ENCODE results near the gene KDM4E.
"Not testable (repeated sequence)": the region's sequence is repeated elsewhere in the genome, so short reads cannot be mapped to it uniquely, and the experiment has no call there.

GRCh38 chr11:95021468-95021867, 3.6 kb upstream of the KDM4E start:
- TF ChIP-seq, protein P1, sequence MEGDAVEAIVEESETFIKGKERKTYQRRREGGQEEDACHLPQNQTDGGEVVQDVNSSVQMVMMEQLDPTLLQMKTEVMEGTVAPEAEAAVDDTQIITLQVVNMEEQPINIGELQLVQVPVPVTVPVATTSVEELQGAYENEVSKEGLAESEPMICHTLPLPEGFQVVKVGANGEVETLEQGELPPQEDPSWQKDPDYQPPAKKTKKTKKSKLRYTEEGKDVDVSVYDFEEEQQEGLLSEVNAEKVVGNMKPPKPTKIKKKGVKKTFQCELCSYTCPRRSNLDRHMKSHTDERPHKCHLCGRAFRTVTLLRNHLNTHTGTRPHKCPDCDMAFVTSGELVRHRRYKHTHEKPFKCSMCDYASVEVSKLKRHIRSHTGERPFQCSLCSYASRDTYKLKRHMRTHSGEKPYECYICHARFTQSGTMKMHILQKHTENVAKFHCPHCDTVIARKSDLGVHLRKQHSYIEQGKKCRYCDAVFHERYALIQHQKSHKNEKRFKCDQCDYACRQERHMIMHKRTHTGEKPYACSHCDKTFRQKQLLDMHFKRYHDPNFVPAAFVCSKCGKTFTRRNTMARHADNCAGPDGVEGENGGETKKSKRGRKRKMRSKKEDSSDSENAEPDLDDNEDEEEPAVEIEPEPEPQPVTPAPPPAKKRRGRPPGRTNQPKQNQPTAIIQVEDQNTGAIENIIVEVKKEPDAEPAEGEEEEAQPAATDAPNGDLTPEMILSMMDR (IDR thresholded peaks at IDR 0.05) = not testable (repeated sequence)
- not testable (repeated sequence) for TF ChIP-seq POLR2A (IDR thresholded peaks at IDR 0.05)

Data from right lobe of liver (tissue), 4 donors.